IPS-NIHi7 (cell line): ENCODE data around the gene UQCRC2.
"Not testable (repeated sequence)": the region's sequence is repeated elsewhere in the genome, so short reads cannot be mapped to it uniquely, and the experiment has no call there.

Source experiments
- DNase-seq: peaks from one replicate; pipeline ENCODE4 v3.0.0; 2012; ENCODE audit warnings: mixed read lengths; ENCODE audit errors: extremely low spot score

Gene UQCRC2

GRCh38 chr16:21952793-21953540 is at the start of gene UQCRC2:
Gene UQCRC2, plus strand, starts transcription at chr16:21953361. Its CDS starts 63 bp downstream, at chr16:21953424.
- peak; percentile 94 for DNase-seq

- not testable (repeated sequence) for DNase-seq
Observed at GRCh38 chr16:21932650-21933049, 20.5 kb upstream of the UQCRC2 start.

- DNase-seq = not testable (repeated sequence)
Observed at GRCh38 chr16:21933316-21933715, 19.8 kb upstream of the UQCRC2 start.

DNA sequence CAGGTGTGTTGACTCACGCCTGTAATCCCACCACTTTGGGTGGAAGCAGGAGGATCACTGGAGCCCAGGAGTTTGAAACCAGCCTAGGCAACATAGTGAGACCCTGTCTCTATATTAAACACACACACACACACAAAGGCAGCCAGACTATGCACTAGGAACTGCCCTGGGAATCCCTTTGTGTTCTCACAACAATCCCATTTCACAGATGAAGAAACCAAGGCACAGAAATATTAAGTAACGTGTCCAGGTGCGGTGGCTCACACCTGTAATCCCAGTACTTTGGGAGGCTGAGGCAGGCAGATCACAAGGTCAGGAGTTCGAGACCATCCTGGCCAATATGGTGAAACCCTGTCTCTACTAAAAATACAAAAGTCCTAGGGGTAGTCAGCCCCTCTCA is 19.4 kb upstream of the UQCRC2 start:
- DNase-seq = not testable (repeated sequence)

DNA sequence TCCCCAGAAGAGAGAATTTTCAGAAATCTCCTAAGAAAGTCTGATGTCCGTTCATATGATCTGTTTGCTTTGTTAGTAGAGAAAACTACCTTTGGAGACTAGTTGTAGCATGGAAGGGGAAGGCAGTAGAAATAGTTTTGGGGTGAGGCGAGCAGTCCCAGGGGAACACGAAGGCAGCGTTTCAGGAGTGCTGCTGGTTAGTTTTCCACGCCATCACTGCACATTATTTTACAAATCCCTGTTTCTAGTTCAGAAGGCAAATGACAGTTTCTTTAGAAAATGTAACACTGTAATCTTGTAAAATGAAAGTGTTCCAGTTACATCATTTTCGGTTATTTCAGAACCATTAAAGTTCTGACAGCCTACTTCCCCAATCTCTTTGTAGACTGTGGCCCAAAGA is 16.9 kb upstream of the UQCRC2 start:
- DNase-seq = not testable (repeated sequence)

- DNase-seq = no peak
Observed at GRCh38 chr16:21937336-21937829, 15.8 kb upstream of the UQCRC2 start.

DNA sequence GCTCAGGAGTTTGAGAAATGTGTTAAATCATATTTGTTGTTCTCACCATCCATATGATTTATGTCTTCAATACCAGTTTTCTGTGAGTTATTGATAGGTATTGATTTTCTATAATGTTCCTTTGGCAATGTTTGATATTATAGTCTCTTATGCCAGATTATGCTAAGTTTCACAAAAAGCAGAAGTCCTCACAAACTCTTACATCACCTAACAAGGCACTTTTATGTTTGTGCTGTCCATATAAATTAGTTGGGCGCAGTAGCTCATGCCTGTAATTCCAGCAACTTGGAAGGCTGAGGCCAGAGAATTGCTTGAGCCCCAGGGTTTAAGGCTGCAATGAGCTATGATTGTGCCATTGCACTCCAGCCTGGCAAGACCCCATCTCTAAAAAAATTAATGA is 12.6 kb upstream of the UQCRC2 start:
- no peak for DNase-seq

DNA sequence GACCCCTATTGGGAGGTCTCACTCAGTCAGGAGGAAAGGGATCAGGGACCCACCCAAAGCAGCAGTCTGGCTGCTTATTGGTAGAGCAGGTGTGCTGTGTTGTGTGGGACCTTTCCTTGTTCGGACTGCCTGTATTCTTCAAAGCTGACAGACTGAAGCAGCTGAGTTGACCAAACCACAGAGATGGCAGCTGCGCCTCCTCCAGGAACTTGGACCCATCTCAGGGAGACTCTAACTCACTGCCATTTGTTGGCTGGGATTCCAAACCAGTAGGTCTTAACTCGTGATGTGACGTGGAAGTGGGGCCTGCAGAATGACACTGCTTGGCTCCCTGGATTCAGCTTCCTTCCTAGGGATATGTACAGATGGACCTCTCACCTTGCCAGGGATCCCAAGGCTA is 9.6 kb upstream of the UQCRC2 start:
- no peak for DNase-seq

- no peak for DNase-seq
Observed at GRCh38 chr16:21946889-21947635, 6.1 kb upstream of the UQCRC2 start.

GRCh38 chr16:21949713-21950260 is 3.4 kb upstream of the UQCRC2 start:
- DNase-seq = no peak

- no peak for DNase-seq
Observed at GRCh38 chr16:21950782-21951521, 2.2 kb upstream of the UQCRC2 start.

DNA sequence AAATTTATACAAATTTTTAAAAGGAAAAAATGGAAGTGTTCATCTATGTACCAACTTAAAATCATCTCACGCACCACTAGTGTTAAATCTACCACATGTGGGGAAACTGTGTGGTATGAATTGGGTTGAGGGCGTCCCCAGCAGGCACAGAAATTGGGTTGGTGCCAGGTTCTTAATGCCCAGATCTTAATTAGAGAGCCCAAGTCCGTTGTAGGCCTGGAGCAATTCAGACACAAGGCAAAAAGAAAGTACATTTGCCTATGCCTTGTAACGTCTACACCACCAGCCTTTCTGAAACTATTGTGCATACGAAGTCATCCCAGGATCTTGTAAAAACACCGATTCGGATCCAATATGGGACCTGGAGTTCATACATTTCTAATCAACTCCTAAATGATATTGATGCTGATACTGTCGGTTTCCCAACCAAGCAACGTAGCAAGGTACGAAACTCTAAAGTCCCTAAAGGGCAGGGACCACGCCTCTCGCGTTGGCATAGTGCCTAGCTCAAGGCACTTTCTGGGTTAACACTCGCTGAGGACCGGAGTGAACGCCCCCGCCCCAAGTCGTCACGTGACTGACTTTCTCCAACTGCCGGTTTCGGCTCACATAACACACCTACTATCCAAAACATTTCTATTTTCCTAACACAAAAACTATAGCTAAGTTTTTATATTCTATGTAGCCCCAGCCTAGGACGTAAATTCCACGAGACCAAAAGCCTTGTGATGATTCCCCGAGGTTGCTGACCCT is 945 bp upstream of the UQCRC2 start:
- peak; percentile 77 for DNase-seq

DNA sequence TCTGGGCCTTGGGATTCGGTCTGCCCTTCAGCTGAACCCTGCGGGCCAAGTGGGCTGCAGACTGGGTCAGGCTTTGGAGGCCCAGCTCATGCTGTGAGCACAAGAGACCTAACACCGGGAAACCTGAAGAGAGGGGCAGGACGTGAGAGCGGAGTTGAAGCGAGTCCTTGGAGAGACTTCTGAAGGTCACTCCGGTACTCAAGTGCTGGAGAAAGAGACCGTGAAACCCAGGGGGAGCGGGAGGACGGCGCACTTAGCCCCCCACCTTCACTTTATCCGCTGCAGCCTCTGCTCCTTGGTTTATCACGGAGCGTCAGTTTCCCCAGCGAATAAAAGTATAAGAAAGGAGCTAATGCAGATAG is 361 bp downstream of the UQCRC2 start:
- no peak for DNase-seq

DNA sequence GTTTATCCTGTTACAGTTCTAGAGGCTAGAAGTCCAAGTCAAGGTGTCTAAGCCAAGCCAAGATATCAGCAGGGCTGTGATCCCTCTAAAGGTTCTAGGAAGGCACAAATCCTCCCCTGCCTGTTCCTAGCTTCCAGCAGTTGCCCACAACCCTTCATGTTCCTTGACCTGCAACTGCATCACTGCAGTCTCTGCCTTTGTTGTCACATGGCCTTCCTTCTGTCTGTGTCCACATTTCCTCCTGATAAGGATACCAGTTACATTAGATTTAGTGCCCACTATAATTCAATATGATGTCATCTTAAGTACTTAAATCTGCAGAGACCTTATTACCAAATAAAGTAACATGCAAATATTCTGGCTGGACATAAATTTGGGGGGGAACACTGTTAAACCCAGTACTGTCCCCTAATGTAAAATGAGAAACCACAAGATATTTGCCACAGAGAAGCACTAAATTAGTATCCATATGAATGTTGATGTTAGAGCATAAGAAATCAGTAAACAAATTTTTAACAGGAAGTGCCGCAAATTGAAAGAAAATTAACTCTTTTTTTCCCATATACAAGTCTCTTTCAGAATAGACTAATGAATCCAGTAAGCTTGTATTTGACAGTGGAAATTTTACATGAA is 4.7 kb downstream of the UQCRC2 start:
- DNase-seq = no peak

- no peak for DNase-seq
Observed at GRCh38 chr16:21959050-21959449, 5.9 kb downstream of the UQCRC2 start.

DNA sequence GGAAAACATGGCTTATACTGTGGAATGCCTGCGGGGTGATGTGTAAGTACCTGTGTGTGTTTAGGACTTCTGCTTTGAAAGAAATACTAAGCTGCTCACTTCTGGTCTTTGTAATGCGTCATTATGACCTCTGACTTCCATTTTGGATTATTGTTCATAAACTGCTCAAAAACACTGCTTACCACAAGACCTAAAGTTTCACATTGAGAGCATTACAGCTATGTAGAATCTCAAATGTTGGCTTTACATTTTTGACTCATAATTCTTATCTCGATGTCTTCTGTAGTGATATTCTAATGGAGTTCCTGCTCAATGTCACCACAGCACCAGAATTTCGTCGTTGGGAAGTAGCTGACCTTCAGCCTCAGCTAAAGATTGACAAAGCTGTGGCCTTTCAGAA is 9.3 kb downstream of the UQCRC2 start:
- DNase-seq = no peak

DNA sequence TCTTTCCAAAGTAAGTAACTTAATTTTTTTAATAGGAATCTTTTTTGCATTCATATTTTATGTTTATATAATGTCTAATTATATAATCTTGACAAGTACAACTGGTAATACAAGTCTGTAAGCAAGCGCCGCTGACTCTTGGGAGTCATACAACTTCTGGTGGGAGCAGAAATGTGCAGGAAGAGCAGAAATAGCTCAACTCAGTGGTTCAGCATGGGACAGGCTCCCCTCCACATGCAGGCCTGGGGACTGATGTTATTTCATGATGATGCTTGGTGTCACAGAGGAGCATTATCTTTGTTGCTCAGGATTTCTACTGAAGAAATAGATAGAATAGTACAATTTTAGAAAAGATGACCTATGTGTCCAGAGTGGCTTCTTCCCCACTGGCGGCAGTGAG is 10.7 kb downstream of the UQCRC2 start:
- DNase-seq = no peak

GRCh38 chr16:21964353-21964752 is 11.2 kb downstream of the UQCRC2 start:
- DNase-seq = no peak

DNA sequence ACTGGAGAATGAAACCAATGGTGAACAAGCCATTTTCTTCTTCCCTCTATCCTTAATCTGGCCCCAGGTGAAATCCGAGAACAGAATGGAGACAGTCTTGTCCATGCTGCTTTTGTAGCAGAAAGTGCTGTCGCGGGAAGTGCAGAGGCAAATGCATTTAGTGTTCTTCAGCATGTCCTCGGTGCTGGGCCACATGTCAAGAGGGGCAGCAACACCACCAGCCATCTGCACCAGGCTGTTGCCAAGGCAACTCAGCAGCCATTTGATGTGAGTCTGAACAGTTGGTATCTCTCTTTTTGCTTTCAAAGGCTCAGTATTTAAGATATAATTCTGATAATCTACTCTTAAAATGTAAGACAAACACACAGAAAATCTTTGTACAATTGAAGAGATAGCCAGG is 18.7 kb downstream of the UQCRC2 start:
- no peak for DNase-seq

- DNase-seq = no peak
Observed at GRCh38 chr16:21973945-21974344, 20.8 kb downstream of the UQCRC2 start.

DNA sequence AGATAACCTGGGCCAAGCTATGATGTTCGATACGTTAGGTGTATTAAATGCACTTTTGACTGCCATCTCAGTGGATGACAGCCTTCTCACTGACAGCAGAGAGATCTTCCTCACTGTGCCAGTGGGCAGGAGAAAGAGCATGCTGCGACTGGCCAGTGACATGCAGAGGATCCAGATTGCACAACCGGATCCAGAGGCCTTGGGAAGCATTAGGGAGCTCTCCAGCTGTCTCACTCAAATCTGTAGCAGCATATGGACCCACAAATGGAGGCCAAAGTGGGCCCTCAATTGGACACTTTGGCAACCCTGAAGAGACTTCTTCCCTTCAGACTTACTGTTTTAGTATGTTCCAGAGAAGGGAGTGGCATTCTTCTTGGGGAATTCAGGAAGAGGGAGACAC is 26.9 kb downstream of the UQCRC2 start:
- DNase-seq = no peak
